HG03280 (cell line): ENCODE measurements around the gene EOLA2.
"Not testable (repeated sequence)": the region's sequence is repeated elsewhere in the genome, so short reads cannot be mapped to it uniquely, and the experiment has no call there.

ENCODE experiments used
- ATAC-seq: cut with Tn5 transposase; IDR thresholded peaks from one replicate; pipeline ENCODE4 v1.9.1; 2021; ENCODE audit warnings: mild to moderate bottlenecking, moderate library complexity; ENCODE audit not compliant: unreplicated experiment

Gene EOLA2

GRCh38 chrX:149938427-149938880 lies at the start of gene EOLA2:
Gene EOLA2 (minus strand): TSS chrX:149938491. CDS start chrX:149933874, 4,617 bp downstream.
- ATAC-seq, result peak; percentile 67

- no peak for ATAC-seq
Measured at GRCh38 chrX:149987613-149988012, 49.3 kb upstream of the EOLA2 start.

GRCh38 chrX:149984411-149984810 lies 46.1 kb upstream of the EOLA2 start:
- ATAC-seq, result no peak

GRCh38 chrX:149982310-149982709 lies 44.0 kb upstream of the EOLA2 start:
- no peak for ATAC-seq

- no peak for ATAC-seq
Measured at GRCh38 chrX:149979126-149979644, 40.9 kb upstream of the EOLA2 start.

GRCh38 chrX:149962859-149963757 lies 24.8 kb upstream of the EOLA2 start:
- ATAC-seq, result no peak

GRCh38 chrX:149962010-149962409 lies 23.7 kb upstream of the EOLA2 start:
- ATAC-seq, result no peak

- ATAC-seq, result no peak
Measured at GRCh38 chrX:149961572-149961971, 23.3 kb upstream of the EOLA2 start.

GRCh38 chrX:149950681-149951080 lies 12.4 kb upstream of the EOLA2 start:
- ATAC-seq, result no peak

- ATAC-seq, result no peak
Measured at GRCh38 chrX:149949743-149950436, 11.6 kb upstream of the EOLA2 start.

- ATAC-seq, result no peak
Measured at GRCh38 chrX:149948016-149948415, 9.7 kb upstream of the EOLA2 start.

GRCh38 chrX:149946932-149947331 lies 8.6 kb upstream of the EOLA2 start:
- not testable (repeated sequence) for ATAC-seq

- not testable (repeated sequence) for ATAC-seq
Measured at GRCh38 chrX:149945820-149946219, 7.5 kb upstream of the EOLA2 start.

- not testable (repeated sequence) for ATAC-seq
Measured at GRCh38 chrX:149945087-149945670, 6.9 kb upstream of the EOLA2 start.

- not testable (repeated sequence) for ATAC-seq
Measured at GRCh38 chrX:149940674-149941024, 2.4 kb upstream of the EOLA2 start.

- ATAC-seq, result peak; percentile 44
Measured at GRCh38 chrX:149939905-149940673, 1.8 kb upstream of the EOLA2 start.

GRCh38 chrX:149939655-149939904 lies 1.3 kb upstream of the EOLA2 start:
- ATAC-seq, result peak; percentile 13

- ATAC-seq, result peak; percentile 12
Measured at GRCh38 chrX:149938881-149939654, 777 bp upstream of the EOLA2 start.

- ATAC-seq, result peak; percentile 2
Measured at GRCh38 chrX:149937871-149938426, 342 bp downstream of the EOLA2 start.

- not testable (repeated sequence) for ATAC-seq
Measured at GRCh38 chrX:149937328-149937727, 963 bp downstream of the EOLA2 start.
